ENCODE results near the gene RPA4.

- TF ChIP-seq CTCF (conservative IDR thresholded peaks at IDR 0.05; ENCODE audit: low read length), result no peak
- no peak for TF ChIP-seq EZH2phosphoT487 (IDR thresholded peaks at IDR 0.05; ENCODE audit: borderline replicate concordance, low read depth, low read length)
Observed at GRCh38 chrX:96884027-96884426, 319 bp downstream of the RPA4 start.

All from OCI-LY7 (cell line).